CD14-positive monocyte (primary cell): ENCODE results near the gene PAAF1. TPM values are rescaled to one million over a fixed set of nuclear protein-coding genes. Genes with fewer than 3 reads are reported as not detected.

Source experiments
- DNase-seq, 3 donors: peaks; one replicate each; pipeline ENCODE4 v3.0.0-alpha.2; 2011 to 2022
- H2AFZ ChIP-seq: 2 replicates; pipeline ENCODE4 v1.6.0; 2012; ENCODE audit warnings: mild to moderate bottlenecking, low read depth, low read length, inconsistent platforms; ENCODE audit not compliant: insufficient read depth, poor library complexity, severe bottlenecking
- H3K27ac ChIP-seq, 2 donors: 1 replicate in 1 of 2; 2 replicates in 1 of 2; pipeline ENCODE4 v1.5.1; 2012 to 2013; ENCODE audit warnings: low read length in 2 of 2, control low read depth in 1 of 2, inconsistent platforms in 1 of 2, low read depth in 1 of 2, mild to moderate bottlenecking in 1 of 2
- H3K27me3 ChIP-seq, 2 donors: one replicate each; pipeline versions ENCODE4 v1.6.0 to v1.6.1; 2011 to 2013; ENCODE audit warnings: low read length in 2 of 2; ENCODE audit not compliant: control insufficient read depth in 2 of 2, insufficient read depth in 2 of 2
- H3K36me3 ChIP-seq, 2 donors: replicated peaks in 1 of 2; 1 replicate in 1 of 2; 2 replicates in 1 of 2; pipeline versions ENCODE4 v1.5.1 to v1.6.1; 2012 to 2013; ENCODE audit warnings: low read length in 2 of 2, control low read depth in 1 of 2, inconsistent platforms in 1 of 2, mild to moderate bottlenecking in 1 of 2; ENCODE audit not compliant: insufficient read depth in 2 of 2, control insufficient read depth in 1 of 2
- H3K4me1 ChIP-seq, 2 donors: 1 replicate in 1 of 2; 2 replicates in 1 of 2; pipeline versions ENCODE4 v1.5.1 to v1.6.1; 2012 to 2013; ENCODE audit warnings: low read length in 2 of 2, control low read depth in 1 of 2, inconsistent platforms in 1 of 2, mild to moderate bottlenecking in 1 of 2, moderate library complexity in 1 of 2; ENCODE audit not compliant: insufficient read depth in 2 of 2, control insufficient read depth in 1 of 2
- H3K4me2 ChIP-seq: replicated peaks from 2 replicates; pipeline ENCODE3; 2012; ENCODE audit warnings: low read length, moderate library complexity, mild to moderate bottlenecking; ENCODE audit not compliant: poor library complexity, severe bottlenecking; ENCODE audit errors: extremely low read depth
- H3K4me3 ChIP-seq, 3 experiments: fragments of 200-600 bp in 1 of 3; sonication (generic) in 1 of 3; replicated peaks in 1 of 3; 1 replicate in 2 of 3; 2 replicates in 1 of 3; pipeline ENCODE4 v1.5.1; 2011 to 2013; ENCODE audit warnings: low read length in 3 of 3, mild to moderate bottlenecking in 3 of 3, control low read depth in 2 of 3, low read depth in 2 of 3, inconsistent platforms in 1 of 3, moderate library complexity in 1 of 3
- H3K79me2 ChIP-seq: 2 replicates; pipeline ENCODE4 v1.6.0; 2012; ENCODE audit warnings: mild to moderate bottlenecking, control low read depth, inconsistent platforms, low read length, moderate library complexity; ENCODE audit not compliant: insufficient read depth
- H3K9ac ChIP-seq: 2 replicates; pipeline ENCODE4 v1.6.0; 2017; ENCODE audit warnings: low read length, mild to moderate bottlenecking; ENCODE audit not compliant: insufficient read depth, poor library complexity, severe bottlenecking
- H3K9me3 ChIP-seq, 2 donors: replicated peaks in 1 of 2; 1 replicate in 1 of 2; 2 replicates in 1 of 2; pipeline versions ENCODE4 v1.5.1 to v1.6.1; 2012 to 2013; ENCODE audit warnings: low read length in 2 of 2, control low read depth in 1 of 2; ENCODE audit not compliant: control insufficient read depth in 1 of 2, insufficient read depth in 1 of 2
- H4K20me1 ChIP-seq: 2 replicates; pipeline ENCODE4 v1.6.0; 2012; ENCODE audit warnings: mild to moderate bottlenecking, low read length, control low read depth, moderate library complexity; ENCODE audit not compliant: insufficient read depth
- H3K27ac Mint-ChIP-seq, 7 donors: one replicate each; pipeline ENCODE4 v1.8.0; 2020; ENCODE audit warnings: mild to moderate bottlenecking in 7 of 7, mixed read lengths in 7 of 7, moderate library complexity in 6 of 7, inconsistent platforms in 2 of 7
- H3K27me3 Mint-ChIP-seq, 3 donors: one replicate each; pipeline ENCODE4 v1.8.0; 2021 to 2022; ENCODE audit warnings: low read depth in 3 of 3, mild to moderate bottlenecking in 3 of 3, mixed read lengths in 3 of 3, moderate library complexity in 3 of 3, inconsistent platforms in 1 of 3
- H3K36me3 Mint-ChIP-seq, 2 donors: one replicate each; pipeline ENCODE4 v1.8.0; 2020; ENCODE audit warnings: mixed read lengths in 2 of 2, inconsistent platforms in 1 of 2, mild to moderate bottlenecking in 1 of 2
- H3K4me1 Mint-ChIP-seq: one replicate; pipeline ENCODE4 v1.8.0; 2020; ENCODE audit warnings: mild to moderate bottlenecking, mixed read lengths
- H3K4me3 Mint-ChIP-seq, 2 donors: one replicate each; pipeline ENCODE4 v1.8.0; 2020; ENCODE audit warnings: mild to moderate bottlenecking in 2 of 2, mixed read lengths in 2 of 2, moderate library complexity in 1 of 2
- H3K9me3 Mint-ChIP-seq, 7 donors: one replicate each; pipeline ENCODE4 v1.8.0; 2020 to 2022; ENCODE audit warnings: mixed read lengths in 7 of 7, mild to moderate bottlenecking in 6 of 7, moderate library complexity in 6 of 7, inconsistent platforms in 2 of 7
- WGBS: methylation state at CpG from one replicate; pipeline ENCODE4 v1.1.5; 2013; ENCODE audit warnings: missing lambda C conversion rate; ENCODE audit not compliant: insufficient coverage; 5-methylcytosine and 5-hydroxymethylcytosine counted together
- intact Hi-C, 2 donors: fragments of 100-400 bp; cut with micrococcal nuclease; formaldehyde crosslinking; loops; one replicate each; pipeline versions ENCODE4 v1.15.0 to v1.15.1; 2023
- polyA plus RNA-seq, 3 donors: library from polyadenylated mRNA; depleted of rRNA in 1 of 3; unstranded in 2 of 3; stranded (reverse) in 1 of 3; fragments of 300-500 nt in 2 of 3; fragments of >200 nt in 1 of 3; fragmentation: Illumina TruSeq in 2 of 3; gene quantifications; 1 replicate in 2 of 3; 2 replicates in 1 of 3; pipeline ENCODE4 v1.2.3, GENCODE V29; 2012 to 2021
- TF ChIP-seq, protein P1 (sequence below): fragments of 200-600 bp; IDR thresholded peaks from one replicate; pipeline ENCODE4 v1.8.0; 2022; ENCODE audit warnings: antibody characterized with exemption, mild to moderate bottlenecking

The PAAF1 gene
- polyA plus RNA-seq, 3 donors: 12.0 to 13.7 (median 12.9) TPM

- H3K9me3 ChIP-seq: no peaks in the 10 kb centered on the region
- DNase-seq: no peak
- TF ChIP-seq, protein P1, sequence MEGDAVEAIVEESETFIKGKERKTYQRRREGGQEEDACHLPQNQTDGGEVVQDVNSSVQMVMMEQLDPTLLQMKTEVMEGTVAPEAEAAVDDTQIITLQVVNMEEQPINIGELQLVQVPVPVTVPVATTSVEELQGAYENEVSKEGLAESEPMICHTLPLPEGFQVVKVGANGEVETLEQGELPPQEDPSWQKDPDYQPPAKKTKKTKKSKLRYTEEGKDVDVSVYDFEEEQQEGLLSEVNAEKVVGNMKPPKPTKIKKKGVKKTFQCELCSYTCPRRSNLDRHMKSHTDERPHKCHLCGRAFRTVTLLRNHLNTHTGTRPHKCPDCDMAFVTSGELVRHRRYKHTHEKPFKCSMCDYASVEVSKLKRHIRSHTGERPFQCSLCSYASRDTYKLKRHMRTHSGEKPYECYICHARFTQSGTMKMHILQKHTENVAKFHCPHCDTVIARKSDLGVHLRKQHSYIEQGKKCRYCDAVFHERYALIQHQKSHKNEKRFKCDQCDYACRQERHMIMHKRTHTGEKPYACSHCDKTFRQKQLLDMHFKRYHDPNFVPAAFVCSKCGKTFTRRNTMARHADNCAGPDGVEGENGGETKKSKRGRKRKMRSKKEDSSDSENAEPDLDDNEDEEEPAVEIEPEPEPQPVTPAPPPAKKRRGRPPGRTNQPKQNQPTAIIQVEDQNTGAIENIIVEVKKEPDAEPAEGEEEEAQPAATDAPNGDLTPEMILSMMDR: no peak
- H4K20me1 ChIP-seq: no peaks in the 10 kb centered on the region
- no peak overlapping the region for H3K4me2 ChIP-seq
- Mint-ChIP-seq H3K4me3 (no peak overlapping the region), H3K27ac (peak overlapping the region in 1 of 7 donors; percentile 10), H3K27me3 (no peaks in the 10 kb centered on the region), H3K36me3 (peaks cover 20 to 22% of the 10 kb centered on the region in 2 donors), H3K9me3 (no peaks in the 10 kb centered on the region), H3K4me1 (no peaks in the 10 kb centered on the region)
- H2AFZ ChIP-seq: no peak overlapping the region
- no peaks in the 10 kb centered on the region for H3K27me3 ChIP-seq
- no peak overlapping the region for H3K9ac ChIP-seq
- H3K27ac ChIP-seq: no peak overlapping the region
- intact Hi-C loops: no loop called here
- H3K36me3 ChIP-seq: peaks cover 4 to 19% of the 10 kb centered on the region in 2 donors
- WGBS: 100% methylated on average over 1 of the region's 2 CpGs
- H3K4me3 ChIP-seq: no peak overlapping the region
- H3K4me1 ChIP-seq: no peaks in the 10 kb centered on the region
- H3K79me2 ChIP-seq: no peaks in the 10 kb centered on the region
Measured at GRCh38 chr11:73883856-73884255, 7.1 kb downstream of the PAAF1 start.

DNA sequence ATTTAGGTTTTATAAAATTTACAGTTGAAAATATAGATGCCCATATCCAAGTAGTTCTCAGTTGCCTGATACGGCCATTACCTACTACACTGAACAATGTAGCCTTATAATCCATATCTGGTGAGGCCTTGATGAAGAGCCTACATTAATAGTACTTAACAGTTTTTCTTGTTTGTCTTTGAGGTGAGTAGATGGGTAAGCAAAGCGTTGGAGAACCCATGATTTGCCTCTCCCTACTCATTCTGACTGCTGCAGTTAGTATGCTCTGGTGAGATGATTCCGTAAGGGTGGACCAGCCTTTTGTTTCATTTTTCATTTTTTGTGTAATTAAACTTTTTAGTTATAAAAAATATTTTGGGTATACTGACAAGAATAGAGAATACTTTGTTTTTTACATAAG, 11.4 kb downstream of the PAAF1 start:
- DNase-seq: no peak
- no peaks in the 10 kb centered on the region for H3K27me3 ChIP-seq
- no peak overlapping the region for H3K4me2 ChIP-seq
- no peak overlapping the region for H3K4me3 Mint-ChIP-seq
- H4K20me1 ChIP-seq: no peaks in the 10 kb centered on the region
- intact Hi-C loops: no loop called here
- no peaks in the 10 kb centered on the region for H3K79me2 ChIP-seq
- no CpG with 5 or more reads among the region's 3 CpGs for WGBS
- H3K27ac ChIP-seq: no peak overlapping the region
- peaks cover 0 to 1% (median 0%) of the 10 kb centered on the region in 7 donors for H3K9me3 Mint-ChIP-seq
- peak overlapping the region in 1 of 7 donors; percentile 13 for H3K27ac Mint-ChIP-seq
- H3K36me3 ChIP-seq: peaks cover 36 to 55% of the 10 kb centered on the region in 2 donors
- no peak overlapping the region for H3K9ac ChIP-seq
- no peaks in the 10 kb centered on the region for H3K27me3 Mint-ChIP-seq
- no peaks in the 10 kb centered on the region for H3K4me1 Mint-ChIP-seq
- TF ChIP-seq, protein P1: no peak
- peaks cover 37 to 38% of the 10 kb centered on the region in 2 donors for H3K36me3 Mint-ChIP-seq
- no peak overlapping the region for H2AFZ ChIP-seq
- H3K9me3 ChIP-seq: no peaks in the 10 kb centered on the region
- no peaks in the 10 kb centered on the region for H3K4me1 ChIP-seq
- no peak overlapping the region for H3K4me3 ChIP-seq
